OCI-M1 (cell line): ENCODE data around the gene CPNE6.
A peak's percentile ranks its signal among the peaks of the same experiment; 100 is the strongest.

Experiments
- DNase-seq: peaks from one replicate; lab custom pipeline; 2025; lab: John Stamatoyannopoulos, UW

The CPNE6 gene

GRCh38 chr14:24069411-24069735 lies 2.0 kb upstream of the CPNE6 start:
- no peak for DNase-seq

- no peak for DNase-seq
Measured at GRCh38 chr14:24070285-24071143, 848 bp upstream of the CPNE6 start.

- DNase-seq = no peak
Measured at GRCh38 chr14:24071836-24072430, 571 bp downstream of the CPNE6 start.

- DNase-seq = no peak
Measured at GRCh38 chr14:24072436-24072835, 1.1 kb downstream of the CPNE6 start.

GRCh38 chr14:24072881-24073877 lies 1.8 kb downstream of the CPNE6 start:
- DNase-seq = no peak

- DNase-seq = no peak
Measured at GRCh38 chr14:24074625-24075484, 3.5 kb downstream of the CPNE6 start.

- no peak for DNase-seq
Measured at GRCh38 chr14:24075485-24076301, 4.3 kb downstream of the CPNE6 start.

- no peak for DNase-seq
Measured at GRCh38 chr14:24076302-24076601, 4.9 kb downstream of the CPNE6 start.

GRCh38 chr14:24077086-24077485 lies 5.7 kb downstream of the CPNE6 start:
- no peak for DNase-seq

GRCh38 chr14:24078146-24078545 lies 6.8 kb downstream of the CPNE6 start:
- no peak for DNase-seq

GRCh38 chr14:24079491-24080141 lies 8.3 kb downstream of the CPNE6 start:
- DNase-seq = peak; percentile 43

- no peak for DNase-seq
Measured at GRCh38 chr14:24080142-24080530, 8.8 kb downstream of the CPNE6 start.

- peak; percentile 40 for DNase-seq
Measured at GRCh38 chr14:24080888-24081738, 9.8 kb downstream of the CPNE6 start.

- DNase-seq = no peak
Measured at GRCh38 chr14:24081739-24082211, 10.4 kb downstream of the CPNE6 start.

GRCh38 chr14:24082411-24083080 lies 11.2 kb downstream of the CPNE6 start:
- DNase-seq = no peak

- no peak for DNase-seq
Measured at GRCh38 chr14:24083462-24083861, 12.1 kb downstream of the CPNE6 start.

GRCh38 chr14:24084440-24084839 lies 13.1 kb downstream of the CPNE6 start:
- no peak for DNase-seq

GRCh38 chr14:24085215-24085614 lies 13.9 kb downstream of the CPNE6 start:
- DNase-seq = no peak
